Glomerular visceral epithelial cell (primary cell): ENCODE data around the gene EPN3.
A peak's percentile ranks its signal among the peaks of the same experiment; 100 is the strongest.

Experiments
- DNase-seq: peaks from one replicate; pipeline ENCODE4 v3.0.0-alpha.2; 2016; ENCODE audit errors: extremely low spot score

Gene EPN3

DNA sequence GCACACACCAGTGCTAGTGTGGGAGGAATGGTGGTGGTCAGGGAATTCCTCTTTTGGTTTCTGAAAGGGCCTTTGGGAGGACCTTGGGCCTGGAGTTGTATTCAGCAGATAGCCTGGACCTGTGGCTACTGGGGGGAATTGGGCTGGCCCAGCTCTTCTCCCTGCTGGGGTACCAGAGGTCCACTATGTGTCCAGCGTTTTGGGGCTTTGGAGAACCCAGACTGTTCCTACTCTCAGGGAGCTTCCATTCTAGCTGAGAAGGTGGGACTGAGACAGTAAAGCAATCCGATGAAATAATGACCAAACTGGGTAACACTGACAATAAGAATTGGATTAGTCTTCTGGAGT is 2.4 kb downstream of the EPN3 start:
- DNase-seq: no peak

DNA sequence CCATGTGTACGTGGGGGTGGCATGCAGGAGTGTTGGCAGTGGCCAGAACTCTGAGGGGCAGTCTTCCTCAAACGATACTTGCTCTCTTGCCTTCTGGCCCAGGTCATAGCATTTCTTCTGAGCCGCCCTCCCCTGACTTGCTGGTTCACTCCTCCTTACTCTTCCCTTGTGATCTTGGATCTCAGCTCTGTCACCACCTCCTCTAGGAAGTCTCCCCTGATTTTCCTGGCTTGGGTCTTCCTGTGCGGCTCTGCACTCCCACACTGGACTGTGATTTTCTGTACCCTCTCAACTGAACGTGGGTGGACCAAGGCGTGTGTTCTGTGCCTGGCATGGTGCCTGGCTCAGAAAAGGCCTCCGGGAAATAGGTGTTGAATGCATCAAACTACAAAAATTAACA is 2.9 kb downstream of the EPN3 start:
- DNase-seq: no peak

DNA sequence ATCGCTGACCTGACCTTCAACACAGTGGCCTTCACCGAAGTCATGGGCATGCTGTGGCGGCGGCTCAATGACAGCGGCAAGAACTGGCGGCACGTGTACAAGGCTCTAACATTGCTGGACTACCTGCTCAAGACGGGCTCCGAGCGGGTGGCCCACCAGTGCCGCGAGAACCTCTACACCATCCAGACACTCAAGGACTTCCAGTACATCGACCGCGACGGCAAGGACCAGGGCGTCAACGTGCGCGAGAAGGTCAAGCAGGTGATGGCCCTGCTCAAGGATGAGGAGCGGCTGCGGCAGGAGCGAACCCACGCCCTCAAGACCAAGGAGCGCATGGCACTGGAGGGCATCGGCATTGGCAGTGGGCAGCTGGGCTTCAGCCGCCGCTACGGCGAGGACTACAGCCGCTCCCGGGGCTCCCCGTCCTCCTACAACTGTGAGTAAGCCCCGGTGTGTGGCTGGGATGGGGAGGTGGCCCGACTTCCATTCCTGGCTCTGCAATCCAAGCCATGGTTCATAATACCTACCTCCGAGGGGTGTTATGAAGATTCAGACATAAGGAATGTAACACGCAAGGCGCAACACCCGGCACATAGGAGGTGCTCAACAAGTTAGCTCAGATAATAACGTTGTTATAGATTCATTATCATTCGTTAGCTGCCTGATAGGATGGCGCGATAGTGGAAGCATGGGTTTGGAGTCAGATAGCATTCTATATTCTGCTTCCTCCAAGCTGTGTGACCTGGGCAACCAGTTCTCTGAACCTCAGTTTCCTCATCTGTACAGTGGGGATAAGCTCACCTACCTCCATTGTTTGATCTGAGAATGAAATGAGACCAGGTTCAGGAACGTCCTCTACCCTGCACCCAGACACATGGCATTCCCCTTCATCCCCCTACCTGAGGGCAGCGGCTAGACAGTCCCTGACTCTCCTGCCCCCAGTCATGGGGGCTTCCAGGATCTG is 4.4 kb downstream of the EPN3 start:
- DNase-seq: no peak

GRCh38 chr17:50537721-50538548 is 5.4 kb downstream of the EPN3 start:
- DNase-seq: no peak

DNA sequence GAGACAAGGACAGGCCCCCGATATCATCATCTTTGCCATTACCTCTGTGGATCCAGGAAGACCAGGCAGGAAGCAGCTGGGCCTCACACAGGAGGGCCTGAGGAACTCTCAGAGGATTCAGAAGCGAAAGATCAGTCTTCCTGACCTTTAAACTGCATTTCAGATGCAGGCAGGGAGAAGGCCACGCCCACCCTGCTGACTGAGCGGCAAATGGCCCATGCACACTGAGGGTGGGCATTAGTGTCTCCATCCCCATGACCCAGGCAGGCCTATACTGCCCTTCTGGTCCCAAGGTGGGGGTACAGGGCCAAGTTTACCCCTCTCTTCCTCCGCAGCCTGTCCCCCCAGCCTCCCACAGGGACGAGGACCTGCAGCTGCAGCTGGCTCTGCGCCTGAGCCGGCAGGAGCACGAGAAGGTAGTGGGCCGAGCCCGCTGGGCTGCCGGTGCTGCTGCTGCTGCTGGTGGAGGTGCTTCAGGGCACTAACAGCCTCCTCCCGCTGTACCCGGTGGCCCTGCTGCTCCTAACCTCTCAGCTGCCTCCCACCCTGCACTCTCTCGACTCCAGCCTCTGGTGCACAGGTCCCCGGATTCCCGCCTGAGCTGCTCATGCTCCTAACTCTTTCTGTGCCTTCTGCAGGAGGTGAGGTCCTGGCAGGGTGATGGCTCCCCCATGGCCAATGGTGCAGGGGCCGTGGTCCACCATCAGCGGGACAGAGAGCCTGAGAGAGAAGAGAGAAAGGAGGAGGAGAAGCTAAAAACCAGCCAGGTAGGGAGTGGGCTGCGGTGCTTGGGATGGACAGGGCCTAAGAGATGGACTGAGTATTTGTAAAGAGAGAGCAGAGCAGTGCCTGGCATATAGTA is 6.2 kb downstream of the EPN3 start:
- no peak for DNase-seq

- DNase-seq: no peak
Measured at GRCh38 chr17:50539762-50540559, 7.4 kb downstream of the EPN3 start.

DNA sequence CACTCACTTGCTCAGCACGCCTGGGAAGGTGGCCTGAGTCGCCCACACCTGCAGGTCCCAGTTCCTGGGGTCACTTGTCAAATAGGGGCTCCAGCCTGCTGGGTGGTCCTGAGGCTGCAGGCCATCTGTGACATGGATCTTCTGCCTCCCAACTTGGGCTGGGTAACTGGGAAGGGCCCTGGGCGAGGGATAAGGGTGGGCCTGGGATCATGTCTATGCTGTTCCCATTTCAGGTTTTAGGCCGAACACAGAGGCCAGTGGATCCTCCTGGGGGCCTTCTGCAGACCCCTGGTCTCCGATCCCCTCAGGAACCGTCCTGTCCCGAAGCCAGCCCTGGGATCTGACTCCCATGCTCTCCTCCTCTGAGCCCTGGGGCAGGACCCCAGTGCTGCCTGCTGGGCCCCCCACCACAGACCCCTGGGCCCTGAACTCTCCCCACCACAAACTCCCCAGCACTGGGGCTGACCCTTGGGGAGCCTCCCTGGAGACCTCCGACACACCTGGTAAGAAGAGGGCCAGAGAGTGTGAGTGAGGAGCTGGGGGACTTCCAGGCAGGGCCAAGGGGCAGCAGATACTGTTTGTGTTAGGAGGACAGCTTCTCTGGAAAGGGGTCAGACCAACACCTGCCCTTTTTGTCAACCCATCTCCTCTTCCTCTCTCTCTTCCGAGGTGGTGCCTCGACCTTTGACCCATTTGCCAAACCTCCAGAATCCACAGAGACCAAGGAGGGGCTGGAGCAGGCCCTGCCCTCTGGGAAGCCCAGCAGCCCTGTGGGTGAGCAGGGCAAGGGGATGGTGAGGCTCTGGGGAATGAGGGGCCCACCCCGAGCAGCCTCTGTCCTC is 8.2 kb downstream of the EPN3 start:
- DNase-seq: no peak

GRCh38 chr17:50541402-50541715 is 8.8 kb downstream of the EPN3 start:
- DNase-seq: no peak

- DNase-seq: peak; percentile 82
Measured at GRCh38 chr17:50541716-50542688, 9.5 kb downstream of the EPN3 start.

DNA sequence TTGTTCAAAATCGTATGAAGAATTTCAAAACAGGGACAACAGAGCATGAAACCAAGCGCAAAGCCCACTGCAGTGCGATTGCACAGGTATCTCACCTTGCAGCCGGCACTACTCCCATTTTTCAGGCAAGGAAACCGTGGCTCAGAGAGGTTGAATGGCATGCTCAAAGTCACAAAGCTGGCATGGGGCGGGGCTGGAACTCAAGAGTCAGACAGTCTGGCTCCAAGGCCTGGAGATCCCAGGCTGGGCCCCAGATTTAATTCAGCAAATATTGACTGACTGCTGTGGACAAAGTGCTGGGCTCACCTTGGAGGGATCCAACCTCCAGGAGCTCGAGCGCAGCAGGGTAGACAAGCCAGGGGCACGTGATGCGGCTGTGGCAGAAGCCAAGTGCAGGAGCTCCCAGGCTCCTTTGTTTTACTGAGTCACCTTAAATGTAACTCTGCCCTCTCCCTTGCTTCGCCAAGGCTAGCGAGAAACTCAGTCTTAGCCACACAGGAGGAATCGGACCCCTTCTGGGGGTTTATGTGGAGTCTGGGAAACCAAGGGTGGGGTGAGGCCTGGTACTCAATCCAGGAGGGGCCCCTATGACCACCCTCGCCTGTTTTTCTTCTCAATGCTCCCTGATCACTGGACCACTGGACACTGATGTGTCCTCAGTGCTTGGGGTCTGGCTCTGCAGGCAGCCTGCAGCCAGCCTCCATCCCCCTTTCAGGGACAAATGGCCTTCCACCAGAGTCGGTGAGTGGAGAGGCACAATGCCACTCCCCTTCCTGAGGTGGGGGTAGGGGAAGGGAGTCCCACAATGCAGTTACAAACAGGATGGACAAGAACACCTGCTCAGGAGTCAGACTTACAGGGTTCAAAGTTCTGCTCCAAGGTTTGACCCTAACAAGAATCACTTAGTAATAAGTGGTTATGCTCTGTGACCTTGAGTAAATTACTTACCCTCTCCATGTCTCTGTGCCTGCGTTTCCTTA is 10.6 kb downstream of the EPN3 start:
- DNase-seq: no peak

DNA sequence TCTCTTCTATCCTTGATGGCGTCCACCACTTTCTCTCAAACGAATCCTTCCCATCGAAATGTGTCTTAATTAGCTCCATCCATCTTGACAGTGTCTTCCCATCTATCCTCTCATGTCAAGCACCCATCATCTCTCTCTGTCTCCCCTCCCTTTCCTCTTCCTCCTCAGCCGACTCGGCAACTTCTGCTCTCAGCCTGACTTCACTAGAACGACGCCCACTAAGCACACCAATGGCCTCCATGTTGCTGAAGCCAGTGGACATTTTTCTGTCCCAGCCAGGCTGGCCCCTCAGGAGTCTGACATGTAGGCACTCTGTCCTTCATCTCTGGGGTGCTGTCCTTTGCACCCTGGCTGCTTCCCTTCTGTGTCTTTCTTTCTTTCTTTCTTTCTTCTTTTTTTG is 12.0 kb downstream of the EPN3 start:
- DNase-seq: no peak

DNA sequence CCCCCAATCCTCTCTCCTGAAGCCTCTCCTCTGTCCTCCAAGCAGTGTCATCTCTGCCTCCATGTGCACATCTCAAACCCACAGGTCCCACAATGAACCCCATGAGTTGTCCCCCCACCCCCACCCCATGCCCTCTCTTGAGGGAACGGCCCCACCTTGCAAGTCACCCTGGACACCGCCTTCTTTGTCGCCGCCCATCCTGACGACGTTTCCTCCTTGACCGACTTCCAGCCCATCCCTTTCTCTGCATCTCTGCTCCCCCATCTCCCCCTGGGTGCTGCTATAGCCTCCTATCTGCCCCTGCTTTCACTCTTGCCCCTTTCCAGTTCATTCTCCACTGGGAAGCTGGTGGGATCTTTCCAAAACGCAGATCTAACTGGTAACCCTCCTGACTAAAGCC is 12.8 kb downstream of the EPN3 start:
- DNase-seq: no peak

GRCh38 chr17:50546701-50547034 is 14.1 kb downstream of the EPN3 start:
- no peak for DNase-seq

DNA sequence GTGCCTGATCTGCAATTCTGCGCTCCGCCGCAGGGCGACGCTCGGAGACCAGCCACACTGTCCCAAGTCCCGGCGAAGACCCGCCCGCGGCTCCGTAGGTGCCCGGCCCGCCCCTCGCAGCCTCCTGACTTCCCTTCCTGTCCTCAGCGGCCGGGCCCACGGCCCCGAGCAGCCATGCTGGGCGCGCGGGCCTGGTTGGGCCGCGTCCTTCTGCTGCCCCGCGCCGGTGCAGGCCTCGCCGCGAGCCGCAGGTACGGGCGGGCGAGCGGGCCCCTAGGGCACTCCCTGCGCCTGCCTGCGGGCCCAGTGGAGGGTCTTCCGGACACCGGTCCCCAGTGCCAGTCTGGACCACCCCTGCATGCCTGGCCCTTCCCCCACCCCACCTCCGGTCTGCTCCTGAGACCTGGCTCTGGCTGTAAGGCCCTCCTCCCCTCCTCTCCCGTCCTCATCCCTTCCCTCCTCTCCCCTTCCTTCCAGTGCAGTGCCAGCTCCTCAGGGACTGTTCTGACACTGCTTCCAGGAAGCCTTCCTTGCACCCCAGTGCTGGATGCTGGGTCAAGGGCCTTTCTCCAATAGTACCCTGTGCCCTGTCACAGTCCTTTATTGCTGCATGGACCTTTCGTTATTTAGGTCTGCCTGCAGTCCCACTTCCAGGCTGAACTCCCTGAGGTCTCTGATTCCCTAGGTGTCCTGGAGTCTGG is 14.7 kb downstream of the EPN3 start, which contains the start of gene SPATA20:
Gene SPATA20 (plus strand): TSS at position 140 of the 701 bp plus-strand sequence. CDS start 35 bp downstream, at position 175.
- DNase-seq: peak; percentile 93

GRCh38 chr17:50547736-50548083 is 15.2 kb downstream of the EPN3 start:
- DNase-seq: no peak

DNA sequence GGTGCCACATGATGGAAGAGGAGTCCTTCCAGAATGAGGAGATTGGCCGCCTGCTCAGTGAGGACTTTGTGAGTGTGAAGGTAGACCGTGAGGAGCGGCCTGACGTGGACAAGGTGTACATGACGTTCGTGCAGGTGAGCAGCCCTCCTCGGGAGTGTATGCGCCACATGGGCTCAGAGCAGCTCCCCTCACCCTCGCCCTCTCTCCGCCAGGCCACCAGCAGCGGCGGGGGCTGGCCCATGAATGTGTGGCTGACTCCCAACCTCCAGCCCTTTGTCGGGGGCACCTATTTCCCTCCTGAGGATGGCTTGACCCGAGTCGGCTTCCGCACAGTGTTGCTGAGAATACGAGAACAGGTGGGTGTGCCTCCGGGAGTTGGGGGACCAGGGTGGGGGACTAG is 16.3 kb downstream of the EPN3 start:
- no peak for DNase-seq

DNA sequence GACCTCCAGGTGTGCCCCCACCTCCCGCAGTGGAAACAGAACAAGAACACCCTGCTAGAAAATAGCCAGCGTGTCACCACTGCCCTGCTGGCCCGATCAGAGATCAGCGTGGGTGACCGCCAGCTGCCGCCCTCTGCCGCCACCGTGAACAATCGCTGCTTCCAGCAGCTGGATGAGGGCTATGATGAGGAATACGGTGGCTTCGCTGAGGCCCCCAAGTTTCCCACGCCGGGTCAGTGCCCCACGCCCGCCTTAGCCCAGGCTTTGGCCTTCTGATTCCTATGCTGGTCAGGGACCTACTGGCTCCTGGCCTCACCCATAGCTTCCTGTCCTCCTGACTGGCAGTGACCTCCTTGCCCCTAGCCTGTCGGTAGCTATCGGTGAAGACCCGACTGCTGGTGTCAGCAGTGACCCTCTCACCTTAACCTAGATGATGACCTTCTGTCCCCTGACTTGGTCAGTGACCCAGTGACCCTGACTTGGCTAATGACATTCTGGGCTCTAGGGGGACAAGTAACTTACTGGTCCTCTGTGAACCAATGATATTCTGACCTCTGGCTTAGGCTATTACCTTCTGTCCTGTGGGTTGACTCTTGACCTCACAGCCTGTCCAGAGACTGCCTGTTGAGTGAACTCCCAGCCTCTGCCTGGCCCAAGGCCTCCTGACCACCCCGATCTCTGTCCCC is 16.9 kb downstream of the EPN3 start:
- no peak for DNase-seq
